Large intestine (tissue), 3 donors: ENCODE measurements around the gene MEIOB. TPM values are rescaled to one million over a fixed set of nuclear protein-coding genes. Genes with fewer than 3 reads are reported as not detected.
A peak's percentile ranks its signal among the peaks of the same experiment; 100 is the strongest.

Experiments
- DNase-seq, 2 donors: peaks; one replicate each; pipeline versions ENCODE4 v3.0.0 to v3.0.0-alpha.2; 2013
- H3K27ac ChIP-seq: one replicate; pipeline ENCODE4 v1.5.1; 2013; ENCODE audit warnings: low read length
- H3K27me3 ChIP-seq: 2 replicates; pipeline ENCODE4 v1.6.1; 2013; ENCODE audit warnings: low read length; ENCODE audit not compliant: control insufficient read depth, insufficient read depth
- H3K36me3 ChIP-seq: 2 replicates; pipeline ENCODE4 v1.6.1; 2013; ENCODE audit warnings: low read length; ENCODE audit not compliant: control insufficient read depth, insufficient read depth
- H3K4me1 ChIP-seq: one replicate; pipeline ENCODE4 v1.6.1; 2013; ENCODE audit warnings: low read length; ENCODE audit not compliant: control insufficient read depth, insufficient read depth
- H3K4me3 ChIP-seq: one replicate; pipeline ENCODE4 v1.5.1; 2013; ENCODE audit warnings: low read length
- H3K9me3 ChIP-seq: one replicate; pipeline ENCODE4 v1.6.1; 2013; ENCODE audit warnings: mild to moderate bottlenecking, low read depth, low read length, moderate library complexity; ENCODE audit not compliant: control insufficient read depth
- WGBS: methylation state at CpG from one replicate; pipeline ENCODE4 v1.1.5; 2013; ENCODE audit warnings: low lambda C conversion rate; ENCODE audit not compliant: insufficient coverage; 5-methylcytosine and 5-hydroxymethylcytosine counted together
- polyA plus RNA-seq: library from polyadenylated mRNA; unstranded; fragments of 120-200 nt; gene quantifications from one replicate; pipeline ENCODE4 v1.2.1, GENCODE V29; 2013

Gene MEIOB
- polyA plus RNA-seq, 1 donor, result 0.54 TPM

GRCh38 chr16:1915732-1916639 is 44.0 kb upstream of the MEIOB start:
- WGBS, result no CpG with 5 or more reads among the region's 25 CpGs
- H3K9me3 ChIP-seq, result peaks cover 13% of the 10 kb centered on the region
- no peak overlapping the region for H3K4me3 ChIP-seq
- H3K4me1 ChIP-seq, result peaks cover 29% of the 10 kb centered on the region
- no peaks in the 10 kb centered on the region for H3K36me3 ChIP-seq
- no peak for DNase-seq
- peaks cover 58% of the 10 kb centered on the region for H3K27me3 ChIP-seq
- no peak overlapping the region for H3K27ac ChIP-seq

GRCh38 chr16:1914988-1915387 is 43.0 kb upstream of the MEIOB start:
- peaks cover 13% of the 10 kb centered on the region for H3K9me3 ChIP-seq
- no peak overlapping the region for H3K27ac ChIP-seq
- no CpG with 5 or more reads among the region's 8 CpGs for WGBS
- no peak overlapping the region for H3K4me3 ChIP-seq
- peaks cover 34% of the 10 kb centered on the region for H3K4me1 ChIP-seq
- no peak for DNase-seq
- H3K27me3 ChIP-seq, result peaks cover 48% of the 10 kb centered on the region
- H3K36me3 ChIP-seq, result no peaks in the 10 kb centered on the region

- Histone ChIP-seq H3K9me3 (peaks cover 8% of the 10 kb centered on the region), H3K36me3 (no peaks in the 10 kb centered on the region), H3K27me3 (peaks cover 40% of the 10 kb centered on the region), H3K4me1 (peaks cover 35% of the 10 kb centered on the region), H3K27ac (no peak overlapping the region), H3K4me3 (no peak overlapping the region)
- no CpG with 5 or more reads among the region's 15 CpGs for WGBS
- no peak for DNase-seq
Observed at GRCh38 chr16:1914084-1914608, 42.2 kb upstream of the MEIOB start.

GRCh38 chr16:1913327-1914083 is 41.5 kb upstream of the MEIOB start:
- Histone ChIP-seq H3K27ac (no peak overlapping the region), H3K27me3 (peaks cover 33% of the 10 kb centered on the region), H3K4me1 (peaks cover 31% of the 10 kb centered on the region), H3K4me3 (no peak overlapping the region), H3K9me3 (peaks cover 7% of the 10 kb centered on the region), H3K36me3 (no peaks in the 10 kb centered on the region)
- peak; percentile 84 to 88 for DNase-seq
- WGBS, result no CpG with 5 or more reads among the region's 21 CpGs

- peaks cover 25% of the 10 kb centered on the region for H3K27me3 ChIP-seq
- H3K27ac ChIP-seq, result no peak overlapping the region
- no peak for DNase-seq
- WGBS, result no CpG with 5 or more reads among the region's 17 CpGs
- no peaks in the 10 kb centered on the region for H3K36me3 ChIP-seq
- peaks cover 3% of the 10 kb centered on the region for H3K9me3 ChIP-seq
- no peak overlapping the region for H3K4me3 ChIP-seq
- H3K4me1 ChIP-seq, result peaks cover 31% of the 10 kb centered on the region
Observed at GRCh38 chr16:1912215-1912543, 40.2 kb upstream of the MEIOB start.

- no peaks in the 10 kb centered on the region for H3K36me3 ChIP-seq
- no peak for DNase-seq
- no peak overlapping the region for H3K4me3 ChIP-seq
- H3K4me1 ChIP-seq, result peaks cover 31% of the 10 kb centered on the region
- H3K27me3 ChIP-seq, result peaks cover 19% of the 10 kb centered on the region
- no CpG with 5 or more reads among the region's 59 CpGs for WGBS
- no peak overlapping the region for H3K27ac ChIP-seq
- peaks cover 3% of the 10 kb centered on the region for H3K9me3 ChIP-seq
Observed at GRCh38 chr16:1911467-1912214, 39.7 kb upstream of the MEIOB start.

GRCh38 chr16:1909561-1910231 is 37.7 kb upstream of the MEIOB start:
- DNase-seq, result peak in 1 of 2 donors; percentile 55
- WGBS, result no CpG with 5 or more reads among the region's 18 CpGs
- H3K36me3 ChIP-seq, result no peaks in the 10 kb centered on the region
- H3K9me3 ChIP-seq, result peaks cover 3% of the 10 kb centered on the region
- no peak overlapping the region for H3K4me3 ChIP-seq
- H3K27ac ChIP-seq, result no peak overlapping the region
- H3K27me3 ChIP-seq, result peaks cover 4% of the 10 kb centered on the region
- peaks cover 33% of the 10 kb centered on the region for H3K4me1 ChIP-seq

- Histone ChIP-seq H3K4me1 (peaks cover 35% of the 10 kb centered on the region), H3K36me3 (no peaks in the 10 kb centered on the region), H3K27ac (no peak overlapping the region), H3K4me3 (no peak overlapping the region), H3K9me3 (peaks cover 3% of the 10 kb centered on the region), H3K27me3 (no peaks in the 10 kb centered on the region)
- WGBS, result no CpG with 5 or more reads among the region's 9 CpGs
- no peak for DNase-seq
Observed at GRCh38 chr16:1908983-1909382, 37.0 kb upstream of the MEIOB start.

- H3K27me3 ChIP-seq, result no peaks in the 10 kb centered on the region
Observed at GRCh38 chr16:1908184-1908583, 36.2 kb upstream of the MEIOB start.

More at GRCh38 chr16:1908184-1908583, 36.2 kb upstream of the MEIOB start:
- Histone ChIP-seq H3K4me3 (no peak overlapping the region), H3K9me3 (peaks cover 3% of the 10 kb centered on the region), H3K27ac (no peak overlapping the region), H3K36me3 (no peaks in the 10 kb centered on the region), H3K4me1 (peaks cover 31% of the 10 kb centered on the region)
- no peak for DNase-seq
- no CpG with 5 or more reads among the region's 17 CpGs for WGBS
